Measurements from ENCODE around the gene CCDC91.

- TF ChIP-seq CTCF (IDR thresholded peaks at IDR 0.05) (no peak), TCF7 (CRISPR knock-in tag; IDR thresholded peaks at IDR 0.05; ENCODE audit: low read depth) (no peak)
These were observed 234.7 kb downstream of the CCDC91 start for GRCh38 chr12:28424965-28425364.
